ENCODE results near the gene MMP15.

The MMP15 gene

DNA sequence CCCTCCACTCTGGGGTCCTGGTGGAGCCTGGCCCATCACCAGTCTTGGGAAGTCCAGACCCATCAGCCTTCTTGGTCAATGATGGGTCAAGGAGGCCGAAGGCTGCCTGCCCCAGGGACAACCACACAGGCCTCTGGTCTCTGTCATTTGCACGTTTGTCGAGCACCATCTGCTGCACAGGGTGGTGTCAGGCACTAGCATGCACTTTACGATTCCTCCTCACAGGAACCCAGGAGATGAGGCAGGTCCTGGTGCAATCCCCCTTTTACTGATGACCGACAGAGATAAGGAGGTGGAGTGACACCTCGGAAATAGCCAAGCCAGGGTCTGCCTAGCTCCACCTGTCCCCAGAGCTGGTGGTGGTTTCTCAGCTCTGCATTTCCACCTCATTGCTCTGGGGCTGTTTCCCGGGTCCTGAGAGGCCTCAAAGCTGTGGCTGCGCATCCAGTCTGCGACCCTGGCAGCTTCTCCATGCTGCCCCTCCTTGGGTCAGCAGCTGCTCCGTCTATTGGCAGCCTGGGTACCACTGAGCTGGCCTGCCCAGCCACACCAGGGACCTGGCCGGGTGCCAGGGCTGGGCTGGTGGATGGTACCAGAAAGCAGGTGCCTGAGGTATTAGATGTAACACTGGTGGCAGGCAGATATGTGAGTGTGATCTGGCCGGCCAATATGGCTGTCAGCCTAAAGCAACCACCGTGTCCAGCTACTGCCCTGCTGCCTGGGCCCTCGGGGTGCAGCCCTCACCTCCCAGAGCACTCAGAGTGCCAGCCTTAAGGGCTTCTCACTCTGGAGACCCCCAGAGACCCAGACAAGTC, 10.0 kb downstream of the MMP15 start:
- no peak for DNase-seq

DNA sequence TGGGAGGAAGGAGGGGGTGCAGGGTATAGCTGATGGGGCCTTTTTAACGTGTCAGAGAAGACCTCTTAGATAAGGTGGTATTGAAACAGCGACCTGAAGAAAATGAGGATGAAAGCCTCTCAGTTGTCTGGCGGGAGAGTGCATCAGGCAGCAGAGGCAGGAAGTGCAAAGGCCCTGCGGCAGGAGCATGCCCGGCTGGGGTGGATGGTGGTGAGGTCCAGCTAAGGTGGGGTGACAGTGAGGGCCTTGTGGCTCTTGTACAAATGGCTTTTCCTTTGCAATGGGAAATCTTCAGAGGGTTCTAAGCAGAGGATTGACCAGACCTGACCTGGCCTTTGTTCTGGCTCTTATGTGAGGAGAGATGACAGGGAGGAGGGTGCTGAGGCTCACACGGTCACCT, 11.4 kb downstream of the MMP15 start:
- no peak for DNase-seq

DNA sequence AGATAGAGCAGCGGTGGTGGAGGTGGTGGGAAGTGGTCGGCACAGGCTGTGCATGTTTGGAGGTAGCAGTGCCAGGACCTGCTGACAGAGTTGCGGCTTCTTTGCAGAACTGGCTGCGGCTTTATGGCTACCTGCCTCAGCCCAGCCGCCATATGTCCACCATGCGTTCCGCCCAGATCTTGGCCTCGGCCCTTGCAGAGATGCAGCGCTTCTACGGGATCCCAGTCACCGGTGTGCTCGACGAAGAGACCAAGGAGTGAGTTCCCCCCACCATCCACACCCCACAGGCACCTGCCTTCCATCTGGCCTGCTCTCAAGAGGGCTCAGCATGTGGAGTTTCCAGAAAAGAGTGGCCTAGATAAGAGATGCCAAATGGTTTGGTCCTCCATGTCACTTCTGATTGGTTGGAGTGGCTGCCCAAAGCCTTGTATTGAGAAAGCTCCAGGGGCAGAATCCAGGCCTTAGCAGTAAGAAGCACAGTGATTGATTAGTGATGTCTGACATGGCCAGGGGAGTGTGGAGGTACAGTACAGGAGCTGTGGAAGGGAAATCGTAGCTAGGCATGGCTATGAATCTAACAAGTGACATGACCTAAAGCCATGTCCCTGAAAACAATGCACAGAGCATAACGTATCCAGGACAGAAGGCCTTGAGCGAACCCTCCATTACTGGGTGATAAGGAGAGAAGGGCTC, 12.0 kb downstream of the MMP15 start:
- no peak for DNase-seq

DNA sequence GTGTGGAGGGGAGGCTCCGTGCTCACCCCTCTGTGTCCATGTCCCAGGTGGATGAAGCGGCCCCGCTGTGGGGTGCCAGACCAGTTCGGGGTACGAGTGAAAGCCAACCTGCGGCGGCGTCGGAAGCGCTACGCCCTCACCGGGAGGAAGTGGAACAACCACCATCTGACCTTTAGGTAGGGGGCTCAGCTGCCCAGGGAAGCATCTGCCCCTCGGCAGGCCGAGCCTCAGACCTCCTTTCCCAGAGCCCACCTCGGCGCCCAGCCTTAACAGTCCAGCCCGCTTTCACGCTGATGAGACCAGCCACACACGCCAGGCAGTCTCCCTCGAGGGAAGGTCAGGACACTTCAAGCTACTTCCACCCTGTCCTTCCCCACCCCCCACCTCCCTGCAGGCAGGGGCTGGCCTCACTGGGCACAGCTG, 12.7 kb downstream of the MMP15 start:
- no peak for DNase-seq

DNA sequence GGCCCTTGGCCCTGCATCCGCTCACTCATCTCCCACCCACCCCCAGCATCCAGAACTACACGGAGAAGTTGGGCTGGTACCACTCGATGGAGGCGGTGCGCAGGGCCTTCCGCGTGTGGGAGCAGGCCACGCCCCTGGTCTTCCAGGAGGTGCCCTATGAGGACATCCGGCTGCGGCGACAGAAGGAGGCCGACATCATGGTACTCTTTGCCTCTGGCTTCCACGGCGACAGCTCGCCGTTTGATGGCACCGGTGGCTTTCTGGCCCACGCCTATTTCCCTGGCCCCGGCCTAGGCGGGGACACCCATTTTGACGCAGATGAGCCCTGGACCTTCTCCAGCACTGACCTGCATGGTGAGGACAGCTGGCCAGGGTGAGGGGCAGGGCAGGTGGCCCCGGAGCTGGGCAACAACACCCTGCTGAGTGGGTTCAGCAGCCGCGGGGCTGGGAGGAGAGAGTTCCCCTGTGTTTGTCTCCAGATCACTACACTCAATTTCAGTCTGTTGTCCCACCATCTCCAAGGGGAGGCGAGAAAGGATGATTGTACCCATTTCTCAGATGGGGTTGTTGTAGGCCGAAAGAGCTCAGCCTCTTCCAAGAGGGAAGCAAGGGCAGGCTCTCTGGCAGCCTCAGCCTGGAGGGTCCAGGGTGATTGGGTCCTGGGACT, 14.4 kb downstream of the MMP15 start:
- no peak for DNase-seq

DNA sequence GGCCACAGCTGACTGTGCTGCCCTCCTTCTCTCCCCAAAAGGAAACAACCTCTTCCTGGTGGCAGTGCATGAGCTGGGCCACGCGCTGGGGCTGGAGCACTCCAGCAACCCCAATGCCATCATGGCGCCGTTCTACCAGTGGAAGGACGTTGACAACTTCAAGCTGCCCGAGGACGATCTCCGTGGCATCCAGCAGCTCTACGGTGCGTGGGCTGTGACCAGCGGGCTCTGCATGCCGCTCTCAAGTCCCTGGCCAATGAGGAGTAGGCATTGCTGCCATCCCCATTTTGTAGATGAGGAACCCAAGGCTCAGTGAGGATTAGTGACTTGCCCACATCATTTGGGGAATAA, 14.9 kb downstream of the MMP15 start:
- DNase-seq, result no peak

DNA sequence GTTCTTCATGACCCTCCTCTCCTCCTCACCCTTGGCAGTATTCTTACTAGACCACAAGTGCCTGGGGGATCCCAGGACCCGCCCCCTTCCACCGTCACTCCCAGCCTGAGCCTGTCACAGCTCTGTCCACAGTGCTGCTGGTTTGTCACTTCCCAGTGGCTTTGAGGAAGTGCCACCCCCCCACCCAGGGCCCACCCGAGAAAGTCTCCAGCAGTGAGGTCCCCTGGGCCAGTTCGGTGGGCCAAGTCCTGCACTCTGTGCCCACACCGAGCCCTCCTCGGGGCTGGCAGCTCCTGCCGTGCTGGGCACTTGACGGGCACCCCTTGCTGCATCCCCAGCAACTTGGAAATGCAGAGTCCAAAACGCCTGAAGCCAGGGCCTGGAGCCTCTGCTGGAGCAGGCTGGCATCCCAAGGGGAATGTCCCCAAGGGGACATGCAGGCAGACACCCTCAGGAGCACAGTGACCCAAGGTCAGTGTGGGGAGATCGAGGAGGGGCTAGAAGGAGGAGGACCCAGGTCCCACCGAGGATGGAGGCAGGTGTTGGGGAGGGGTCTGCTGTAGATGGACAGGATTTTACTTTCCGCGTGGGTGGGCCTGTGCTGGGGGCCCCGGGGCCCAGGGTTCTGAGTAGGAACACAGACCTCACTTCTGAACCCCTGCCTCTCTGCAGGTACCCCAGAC, 15.5 kb downstream of the MMP15 start:
- no peak for DNase-seq

DNA sequence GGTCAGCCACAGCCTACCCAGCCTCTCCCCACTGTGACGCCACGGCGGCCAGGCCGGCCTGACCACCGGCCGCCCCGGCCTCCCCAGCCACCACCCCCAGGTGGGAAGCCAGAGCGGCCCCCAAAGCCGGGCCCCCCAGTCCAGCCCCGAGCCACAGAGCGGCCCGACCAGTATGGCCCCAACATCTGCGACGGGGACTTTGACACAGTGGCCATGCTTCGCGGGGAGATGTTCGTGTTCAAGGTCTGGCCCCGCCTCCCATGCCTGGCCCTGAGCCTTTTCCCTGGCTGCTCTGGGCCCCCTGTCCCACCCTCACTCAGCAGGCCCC, 16.0 kb downstream of the MMP15 start:
- DNase-seq, result no peak

DNA sequence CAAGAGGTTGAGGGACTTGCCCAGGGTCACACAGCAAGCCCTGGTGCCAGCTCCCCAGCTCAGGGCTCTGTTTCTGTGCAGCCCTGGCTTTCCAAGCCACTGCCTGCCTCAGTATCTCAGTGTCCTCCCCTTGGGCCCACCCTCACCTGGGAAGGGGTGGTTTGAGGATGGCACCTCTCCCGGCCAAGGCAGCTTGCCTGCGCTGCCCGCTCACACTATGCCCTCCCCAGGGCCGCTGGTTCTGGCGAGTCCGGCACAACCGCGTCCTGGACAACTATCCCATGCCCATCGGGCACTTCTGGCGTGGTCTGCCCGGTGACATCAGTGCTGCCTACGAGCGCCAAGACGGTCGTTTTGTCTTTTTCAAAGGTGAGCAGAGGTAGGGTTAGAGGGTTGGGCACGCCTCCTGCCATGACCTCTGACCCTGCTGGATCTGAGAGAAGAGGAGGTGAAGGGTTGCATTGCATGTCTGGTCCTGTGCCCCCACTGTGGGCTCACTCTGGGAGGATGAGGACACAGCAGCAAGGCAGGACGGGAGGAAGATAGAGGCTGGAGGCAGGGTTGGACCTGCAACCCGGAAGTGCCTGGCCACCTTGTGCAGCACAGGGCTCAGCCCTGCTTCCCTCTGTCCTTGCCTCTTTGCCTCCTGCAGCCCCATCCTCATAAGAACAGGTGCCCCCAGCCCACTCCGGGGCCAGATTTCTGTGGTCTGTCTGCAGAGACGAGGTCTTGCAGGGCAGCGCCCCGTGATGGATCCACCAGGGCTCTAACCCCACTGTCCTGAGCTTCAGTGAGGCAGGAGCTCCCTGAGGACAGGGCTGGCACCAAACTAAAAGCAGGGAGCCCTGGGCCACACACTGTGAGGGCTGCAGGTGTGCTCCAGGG, 16.7 kb downstream of the MMP15 start:
- DNase-seq, result no peak

DNA sequence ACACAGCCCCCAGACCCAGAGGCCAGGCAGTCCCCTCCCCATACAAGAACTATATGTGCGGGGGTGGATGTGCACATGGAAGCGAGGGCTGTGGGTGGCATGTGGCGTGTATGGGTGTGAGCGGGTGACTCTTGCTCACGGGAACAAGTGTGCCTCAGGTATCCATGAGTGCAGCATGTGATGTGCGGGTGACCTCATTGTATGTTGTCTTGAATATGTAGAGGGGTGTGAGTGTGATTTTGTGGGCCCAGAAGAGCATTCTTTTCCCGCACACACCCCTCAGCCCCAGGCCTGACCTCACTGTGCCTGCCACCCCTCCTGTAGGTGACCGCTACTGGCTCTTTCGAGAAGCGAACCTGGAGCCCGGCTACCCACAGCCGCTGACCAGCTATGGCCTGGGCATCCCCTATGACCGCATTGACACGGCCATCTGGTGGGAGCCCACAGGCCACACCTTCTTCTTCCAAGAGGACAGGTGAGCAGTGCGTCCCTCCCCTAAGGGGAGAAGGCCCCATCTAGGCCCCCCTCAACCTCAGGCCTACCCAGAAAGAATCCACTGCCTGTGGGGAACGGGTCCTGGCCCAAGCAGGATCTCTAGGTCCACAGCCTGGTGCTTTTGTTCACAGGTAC, 17.4 kb downstream of the MMP15 start:
- no peak for DNase-seq

DNA sequence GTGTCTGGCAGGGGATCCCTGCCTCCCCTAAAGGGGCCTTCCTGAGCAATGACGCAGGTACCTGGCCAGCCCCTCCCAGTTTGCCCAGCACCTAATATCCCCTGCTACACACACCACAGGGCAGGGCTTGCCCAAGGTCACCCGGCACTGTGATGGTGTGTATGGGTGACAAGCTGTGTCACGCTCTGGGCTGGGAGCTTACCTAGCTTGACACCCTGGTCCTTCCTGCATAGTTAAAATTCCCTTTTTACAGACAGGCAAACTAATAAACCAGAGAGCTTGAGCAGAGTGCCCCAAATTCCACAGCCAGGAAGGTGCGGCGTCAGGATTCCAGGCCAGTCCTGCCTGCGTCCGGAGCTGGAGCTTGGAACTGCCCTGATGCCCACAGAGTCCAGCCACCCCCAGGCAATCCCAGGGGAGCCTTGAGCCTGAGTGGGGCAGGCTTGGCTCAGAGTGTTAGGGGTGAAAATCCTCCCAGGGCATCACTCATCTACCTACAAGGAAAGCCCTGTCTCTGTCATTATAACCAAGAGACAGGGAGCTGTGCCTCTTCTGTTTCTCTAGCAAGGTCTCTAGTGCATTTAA, 18.1 kb downstream of the MMP15 start:
- DNase-seq, result no peak

DNA sequence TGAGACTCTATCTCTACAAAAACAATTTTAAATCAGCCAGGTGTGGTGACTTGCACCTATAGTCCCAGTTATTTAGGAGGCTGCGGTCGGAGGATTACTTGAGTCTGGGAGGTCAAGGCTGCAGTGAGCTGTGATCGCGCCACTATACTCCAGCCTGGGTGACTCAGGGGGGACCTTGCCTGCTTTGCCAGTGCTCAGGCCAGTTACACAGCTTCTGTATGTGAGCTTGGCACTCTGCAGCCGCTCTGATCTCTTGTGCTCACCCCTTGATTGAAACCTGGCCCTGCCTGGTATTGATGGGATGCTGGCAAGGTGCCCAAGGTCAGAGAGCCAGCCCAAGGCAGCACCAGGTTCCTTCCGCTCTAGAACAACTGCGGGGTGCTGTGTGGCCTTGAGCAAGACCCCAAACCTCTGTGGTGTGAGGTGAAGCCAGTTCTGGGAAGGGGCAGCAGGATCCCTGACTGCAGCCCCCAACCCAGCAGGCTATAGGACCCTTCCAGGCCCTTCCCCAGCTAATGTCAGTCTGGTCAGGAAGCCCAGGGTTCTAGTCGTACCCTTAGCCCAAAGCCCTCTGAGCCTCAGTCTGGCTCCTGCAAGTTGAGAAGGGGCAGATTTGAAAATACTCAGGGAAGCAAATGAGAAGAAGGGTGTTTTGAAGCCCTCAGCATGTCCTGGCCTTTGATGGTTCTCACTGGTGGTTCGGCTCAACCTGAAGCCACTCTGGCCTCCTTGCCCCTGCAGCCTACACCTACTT, 18.9 kb downstream of the MMP15 start:
- no peak for DNase-seq

DNA sequence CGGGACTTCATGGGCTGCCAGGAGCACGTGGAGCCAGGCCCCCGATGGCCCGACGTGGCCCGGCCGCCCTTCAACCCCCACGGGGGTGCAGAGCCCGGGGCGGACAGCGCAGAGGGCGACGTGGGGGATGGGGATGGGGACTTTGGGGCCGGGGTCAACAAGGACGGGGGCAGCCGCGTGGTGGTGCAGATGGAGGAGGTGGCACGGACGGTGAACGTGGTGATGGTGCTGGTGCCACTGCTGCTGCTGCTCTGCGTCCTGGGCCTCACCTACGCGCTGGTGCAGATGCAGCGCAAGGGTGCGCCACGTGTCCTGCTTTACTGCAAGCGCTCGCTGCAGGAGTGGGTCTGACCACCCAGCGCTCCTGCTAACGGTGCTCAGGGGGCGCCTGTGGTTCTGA, 19.5 kb downstream of the MMP15 start:
- no peak for DNase-seq

DNA sequence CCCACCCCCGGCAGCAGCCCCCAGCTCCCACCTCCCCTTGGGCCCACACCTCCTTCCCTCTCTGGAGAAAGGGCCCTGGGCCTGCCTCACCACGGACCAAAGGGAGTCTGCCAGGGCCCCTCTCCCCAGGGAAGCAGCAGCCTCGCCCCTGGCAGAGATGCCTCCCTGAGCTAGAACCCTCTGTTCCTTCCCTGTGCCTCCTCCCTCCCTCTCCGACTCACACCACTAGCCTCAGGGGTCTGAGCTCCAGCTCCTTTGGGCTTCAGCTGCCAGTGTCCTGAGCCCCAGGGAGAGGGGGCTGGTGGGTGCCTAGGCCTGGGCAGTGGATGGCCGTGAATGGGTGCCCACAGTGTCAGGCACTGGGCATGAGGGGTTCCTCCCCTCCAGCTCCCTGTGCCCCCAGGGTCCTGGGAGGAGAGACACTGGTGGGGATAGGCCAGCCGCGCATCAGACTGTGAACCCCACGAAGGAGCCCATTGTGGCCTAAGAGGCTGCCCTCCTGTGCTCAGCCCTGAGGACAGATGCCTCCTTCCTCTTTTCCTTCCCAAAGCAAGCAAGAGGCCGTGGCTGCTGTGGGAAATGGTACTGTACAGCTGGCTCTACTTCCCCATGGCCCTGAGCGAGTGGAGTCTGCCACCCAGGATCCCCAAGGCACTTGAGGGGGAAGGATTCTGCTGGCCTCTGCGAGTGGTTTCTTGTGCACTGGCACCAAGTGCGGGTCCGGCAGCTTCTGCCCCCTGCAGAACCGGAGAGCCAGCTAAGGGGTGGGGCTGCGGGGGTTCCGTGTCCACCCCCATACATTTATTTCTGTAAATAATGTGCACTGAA, 20.7 kb downstream of the MMP15 start:
- DNase-seq, result peak; percentile 46

DNA sequence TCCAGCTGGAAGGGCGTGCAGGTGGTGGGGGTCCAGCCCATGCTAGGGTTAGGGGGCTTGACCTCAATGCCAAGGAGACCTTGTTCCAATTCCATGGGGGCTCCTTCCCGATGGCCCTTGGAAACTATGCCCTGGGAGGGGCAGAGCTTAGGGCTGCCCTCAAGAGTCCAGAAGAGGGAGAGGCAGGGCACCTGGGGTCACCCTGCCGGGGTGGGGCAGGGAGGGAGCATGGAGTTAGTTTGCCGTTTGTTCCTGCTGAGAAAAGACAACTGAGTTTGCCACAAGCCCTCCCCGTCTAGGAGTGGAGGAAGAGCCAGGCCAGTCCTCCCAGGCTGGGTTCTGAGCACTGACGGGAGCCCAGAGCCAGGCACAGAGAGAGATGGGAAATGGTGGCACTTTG, 21.4 kb downstream of the MMP15 start:
- no peak for DNase-seq

DNA sequence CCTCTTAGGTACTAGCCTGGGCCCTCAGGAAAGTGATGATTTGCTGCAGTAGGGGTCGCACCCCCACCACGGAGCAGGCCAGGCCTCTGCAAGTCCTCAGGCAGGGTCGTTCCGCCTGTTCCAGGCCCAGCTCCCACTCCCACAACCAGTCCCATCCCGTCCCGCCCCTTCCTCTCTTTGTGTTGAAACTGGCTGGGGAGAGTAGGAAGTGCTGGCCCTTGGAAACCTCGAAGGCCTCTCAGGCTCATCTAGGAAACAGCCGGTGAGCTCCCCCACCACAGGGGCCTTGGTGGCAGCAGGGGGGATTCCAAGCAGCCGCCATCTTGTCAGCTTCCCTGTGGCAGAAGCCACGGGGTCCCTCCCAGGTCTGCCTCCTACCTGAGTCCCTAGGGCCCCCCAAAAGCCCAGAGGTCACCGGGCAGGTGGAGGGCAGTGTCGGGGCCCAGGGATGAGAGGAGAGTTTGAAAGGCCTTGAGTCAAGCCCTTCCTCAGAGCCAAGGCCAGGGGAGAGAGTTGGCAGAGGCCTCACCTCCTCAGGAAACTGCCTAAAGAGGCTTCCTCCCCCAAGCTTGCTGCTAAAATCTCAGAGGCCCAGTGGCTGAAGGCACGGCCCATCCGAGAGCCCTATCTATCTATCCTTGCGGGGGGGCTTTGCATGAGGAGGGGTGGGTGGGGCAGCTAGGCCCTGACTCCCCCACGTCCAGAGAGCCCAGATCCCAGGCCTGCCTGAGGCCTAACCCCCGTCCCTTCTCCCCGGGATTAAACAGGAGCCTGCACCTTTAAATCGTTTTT, 22.2 kb downstream of the MMP15 start:
- no peak for DNase-seq

DNA sequence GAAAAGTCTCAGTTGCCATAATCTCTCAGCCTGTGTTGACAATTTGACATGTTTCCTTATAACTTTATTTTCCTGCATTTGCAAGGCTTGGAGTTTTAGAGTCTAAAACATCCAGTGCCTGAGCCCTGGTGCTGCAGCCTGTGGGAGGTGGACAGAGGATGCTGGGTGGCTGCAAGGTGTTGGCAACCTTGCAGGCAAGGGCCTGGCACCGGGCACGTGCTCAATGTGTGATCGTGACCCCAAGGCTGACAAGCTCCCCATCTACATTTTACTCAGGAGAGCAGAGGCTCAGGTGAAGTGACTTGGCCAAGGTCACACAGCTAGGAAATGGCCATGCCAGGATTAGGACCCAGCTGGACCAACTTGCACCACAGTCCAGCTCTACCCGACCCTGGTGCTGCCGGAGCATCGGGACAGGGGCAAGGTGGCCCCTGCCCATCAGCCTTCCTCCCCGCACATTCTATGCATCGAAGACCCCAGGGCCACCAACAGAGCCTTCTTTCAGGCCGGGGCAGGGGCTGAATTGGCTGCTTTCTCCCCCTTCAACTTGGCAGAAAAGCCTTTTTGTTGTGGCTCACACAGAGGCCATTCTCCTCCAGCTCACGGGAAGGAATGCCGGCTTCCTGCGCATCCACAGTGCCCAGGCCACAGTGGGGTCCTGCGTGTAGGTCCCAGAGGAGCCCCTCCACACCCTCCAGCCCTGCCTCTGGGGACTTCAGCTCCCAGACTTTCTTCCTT, 23.1 kb downstream of the MMP15 start:
- DNase-seq, result no peak
